Natural killer cell (primary cell): Measurements from ENCODE around the gene RBM33. TPM values are rescaled to one million over a fixed set of nuclear protein-coding genes. Genes with fewer than 3 reads are reported as not detected.

Experiments
- ATAC-seq, 3 donors: fragments of 150-1000 bp in 2 of 3; fragments of 200-7000 bp in 1 of 3; cut with Tn5 transposase; 1 replicate in 1 of 3; 2 replicates in 2 of 3; pipeline ENCODE4 v1.10.0; 2021; ENCODE audit warnings: mild to moderate bottlenecking in 2 of 3, moderate library complexity in 2 of 3
- DNase-seq, 2 donors: peaks; one replicate each; pipeline versions ENCODE4 v3.0.0 to v3.0.0-alpha.2; 2013 to 2021; ENCODE audit warnings: mixed read lengths in 1 of 2
- H3K27ac ChIP-seq: one replicate; pipeline ENCODE4 v1.5.1; 2013; ENCODE audit warnings: mild to moderate bottlenecking, low read length
- H3K27me3 ChIP-seq: one replicate; pipeline ENCODE4 v1.6.1; 2013; ENCODE audit warnings: low read length; ENCODE audit not compliant: control insufficient read depth, insufficient read depth
- H3K36me3 ChIP-seq: one replicate; pipeline ENCODE4 v1.6.1; 2013; ENCODE audit warnings: low read length; ENCODE audit not compliant: control insufficient read depth, insufficient read depth
- H3K4me1 ChIP-seq: one replicate; pipeline ENCODE4 v1.6.1; 2013; ENCODE audit warnings: low read length; ENCODE audit not compliant: control insufficient read depth, insufficient read depth
- H3K4me3 ChIP-seq: one replicate; pipeline ENCODE4 v1.5.1; 2013; ENCODE audit warnings: low read length
- H3K9me3 ChIP-seq: one replicate; pipeline ENCODE4 v1.6.1; 2013; ENCODE audit warnings: low read length; ENCODE audit not compliant: control insufficient read depth, insufficient read depth
- H3K27ac Mint-ChIP-seq, 2 donors: one replicate each; pipeline ENCODE4 v1.8.0; 2022; ENCODE audit warnings: mild to moderate bottlenecking in 2 of 2, mixed read lengths in 2 of 2, moderate library complexity in 1 of 2
- H3K27me3 Mint-ChIP-seq, 2 donors: one replicate each; pipeline ENCODE4 v1.8.0; 2022; ENCODE audit warnings: low read depth in 2 of 2, mixed read lengths in 2 of 2
- H3K36me3 Mint-ChIP-seq: one replicate; pipeline ENCODE4 v1.8.0; 2022; ENCODE audit warnings: mixed read lengths
- H3K4me1 Mint-ChIP-seq, 2 donors: one replicate each; pipeline ENCODE4 v1.8.0; 2022; ENCODE audit warnings: mixed read lengths in 2 of 2
- H3K4me3 Mint-ChIP-seq: one replicate; pipeline ENCODE4 v1.8.0; 2022; ENCODE audit warnings: mild to moderate bottlenecking, moderate library complexity, mixed read lengths
- H3K9me3 Mint-ChIP-seq, 2 donors: one replicate each; pipeline ENCODE4 v1.8.0; 2022; ENCODE audit warnings: mixed read lengths in 2 of 2
- WGBS: methylation state at CpG from one replicate; pipeline ENCODE4 v1.1.7; 2013; ENCODE audit warnings: missing lambda C conversion rate; ENCODE audit not compliant: insufficient coverage; 5-methylcytosine and 5-hydroxymethylcytosine counted together
- intact Hi-C: fragments of 100-400 bp; cut with micrococcal nuclease; formaldehyde crosslinking; loops from one replicate; pipeline ENCODE4 v1.14.2; 2022
- total RNA-seq, 4 donors: library from RNA; stranded (reverse); fragments of 120-200 nt in 1 of 4; gene quantifications; one replicate each; pipeline versions ENCODE4 v1.2.3 to v1.2.4, GENCODE V29; 2013 to 2022
- TF ChIP-seq, protein P1 (sequence below): fragments of 200-600 bp; IDR thresholded peaks from one replicate; pipeline ENCODE4 v1.8.0; 2022; ENCODE audit warnings: antibody characterized with exemption

Gene RBM33
- total RNA-seq, 3 donors from 2014 or later (not counting 1 experiment from before 2014, with no cell fraction given): 161 to 182 (median 182) TPM

DNA sequence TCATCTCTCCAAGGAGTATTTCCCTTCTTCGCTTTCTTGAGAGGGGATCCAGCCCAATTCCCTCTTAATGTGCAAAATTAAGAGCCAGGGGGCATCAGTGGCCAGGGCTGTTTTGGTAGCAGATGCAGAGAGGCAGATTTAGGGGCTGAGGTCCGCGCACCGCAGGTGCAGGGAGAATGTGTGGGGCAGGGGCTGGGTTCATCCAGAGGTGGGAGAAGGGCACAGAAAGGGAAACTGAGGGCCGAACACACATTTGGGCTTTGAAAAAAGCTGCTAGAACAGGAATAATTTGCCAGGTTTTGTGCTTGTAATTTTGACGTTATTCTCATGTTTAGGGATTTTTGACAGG lies 174.3 kb downstream of the RBM33 start:
- H3K4me3 Mint-ChIP-seq: no peak overlapping the region
- H3K9me3 ChIP-seq: no peaks in the 10 kb centered on the region
- TF ChIP-seq, protein P1, sequence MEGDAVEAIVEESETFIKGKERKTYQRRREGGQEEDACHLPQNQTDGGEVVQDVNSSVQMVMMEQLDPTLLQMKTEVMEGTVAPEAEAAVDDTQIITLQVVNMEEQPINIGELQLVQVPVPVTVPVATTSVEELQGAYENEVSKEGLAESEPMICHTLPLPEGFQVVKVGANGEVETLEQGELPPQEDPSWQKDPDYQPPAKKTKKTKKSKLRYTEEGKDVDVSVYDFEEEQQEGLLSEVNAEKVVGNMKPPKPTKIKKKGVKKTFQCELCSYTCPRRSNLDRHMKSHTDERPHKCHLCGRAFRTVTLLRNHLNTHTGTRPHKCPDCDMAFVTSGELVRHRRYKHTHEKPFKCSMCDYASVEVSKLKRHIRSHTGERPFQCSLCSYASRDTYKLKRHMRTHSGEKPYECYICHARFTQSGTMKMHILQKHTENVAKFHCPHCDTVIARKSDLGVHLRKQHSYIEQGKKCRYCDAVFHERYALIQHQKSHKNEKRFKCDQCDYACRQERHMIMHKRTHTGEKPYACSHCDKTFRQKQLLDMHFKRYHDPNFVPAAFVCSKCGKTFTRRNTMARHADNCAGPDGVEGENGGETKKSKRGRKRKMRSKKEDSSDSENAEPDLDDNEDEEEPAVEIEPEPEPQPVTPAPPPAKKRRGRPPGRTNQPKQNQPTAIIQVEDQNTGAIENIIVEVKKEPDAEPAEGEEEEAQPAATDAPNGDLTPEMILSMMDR: no peak
- H3K4me1 Mint-ChIP-seq: peaks cover 10 to 22% of the 10 kb centered on the region in 2 donors
- H3K9me3 Mint-ChIP-seq: no peaks in the 10 kb centered on the region
- no peaks in the 10 kb centered on the region for H3K36me3 ChIP-seq
- intact Hi-C loops: no loop called here
- no peaks in the 10 kb centered on the region for H3K36me3 Mint-ChIP-seq
- peaks cover 2% of the 10 kb centered on the region for H3K27me3 ChIP-seq
- DNase-seq (no peak), ATAC-seq (no peak)
- WGBS: 78% methylated on average over 5 of the region's 6 CpGs
- H3K27me3 Mint-ChIP-seq: peaks cover 19 to 23% of the 10 kb centered on the region in 2 donors
- no peak overlapping the region for H3K4me3 ChIP-seq
- peaks cover 5% of the 10 kb centered on the region for H3K4me1 ChIP-seq
- H3K27ac ChIP-seq: no peak overlapping the region
- no peak overlapping the region for H3K27ac Mint-ChIP-seq

DNA sequence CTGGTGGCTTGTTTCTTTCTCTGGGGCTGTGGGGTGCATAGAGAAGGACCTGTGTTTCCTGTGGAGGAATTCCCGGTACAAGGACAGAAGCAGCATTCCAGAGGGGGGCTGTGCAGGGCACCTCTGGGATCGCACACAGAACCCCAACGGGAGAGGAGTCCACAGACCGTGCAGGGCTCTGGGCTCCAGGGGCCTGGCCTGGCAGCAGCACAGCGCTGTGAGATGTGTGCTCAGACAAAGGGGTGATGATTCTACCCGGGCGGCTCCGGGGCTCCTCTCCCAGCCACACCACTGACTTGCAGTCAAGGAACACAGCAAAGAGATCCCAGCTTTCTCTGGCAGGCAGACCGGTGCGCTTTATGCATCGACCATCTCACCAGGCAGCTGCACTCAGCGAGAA lies 174.7 kb downstream of the RBM33 start:
- H3K9me3 Mint-ChIP-seq: no peaks in the 10 kb centered on the region
- TF ChIP-seq, protein P1: no peak
- H3K4me1 ChIP-seq: peaks cover 5% of the 10 kb centered on the region
- intact Hi-C loops: no loop called here
- H3K27ac Mint-ChIP-seq: no peak overlapping the region
- no peak overlapping the region for H3K27ac ChIP-seq
- peaks cover 10 to 22% of the 10 kb centered on the region in 2 donors for H3K4me1 Mint-ChIP-seq
- no peak overlapping the region for H3K4me3 ChIP-seq
- H3K9me3 ChIP-seq: no peaks in the 10 kb centered on the region
- DNase-seq (no peak), ATAC-seq (no peak)
- H3K27me3 ChIP-seq: peaks cover 2% of the 10 kb centered on the region
- no peaks in the 10 kb centered on the region for H3K36me3 Mint-ChIP-seq
- peaks cover 15 to 19% of the 10 kb centered on the region in 2 donors for H3K27me3 Mint-ChIP-seq
- no peak overlapping the region for H3K4me3 Mint-ChIP-seq
- 81% methylated on average over 12 of the region's 12 CpGs for WGBS
- no peaks in the 10 kb centered on the region for H3K36me3 ChIP-seq

DNA sequence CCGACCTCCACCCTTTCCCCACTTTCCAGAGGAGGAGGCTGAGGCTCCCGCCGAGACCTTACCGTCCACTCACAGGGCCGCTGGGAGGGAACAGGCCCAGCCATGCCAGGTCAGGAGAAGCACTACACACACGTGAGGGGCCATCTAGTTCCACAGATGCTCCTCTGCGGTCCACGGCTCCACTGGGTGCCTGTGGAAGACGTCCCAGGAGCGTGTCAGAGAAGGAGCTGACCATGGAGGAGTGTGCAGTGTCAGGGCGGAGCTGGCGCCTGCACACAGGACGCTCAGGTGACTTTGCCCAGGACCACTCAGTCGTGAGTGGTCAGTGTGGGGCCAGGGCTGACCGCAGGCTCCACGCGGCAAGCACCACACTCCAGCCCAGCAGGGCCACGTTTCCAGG lies 175.8 kb downstream of the RBM33 start:
- ATAC-seq (no peak), DNase-seq (no peak)
- Histone ChIP-seq H3K36me3 (no peaks in the 10 kb centered on the region), H3K9me3 (no peaks in the 10 kb centered on the region), H3K4me3 (no peak overlapping the region), H3K27ac (no peak overlapping the region), H3K27me3 (peaks cover 2% of the 10 kb centered on the region), H3K4me1 (peaks cover 4% of the 10 kb centered on the region)
- Mint-ChIP-seq H3K4me3 (no peak overlapping the region), H3K9me3 (no peaks in the 10 kb centered on the region), H3K36me3 (no peaks in the 10 kb centered on the region), H3K4me1 (peaks cover 10 to 20% of the 10 kb centered on the region in 2 donors), H3K27ac (no peak overlapping the region), H3K27me3 (peaks cover 13 to 21% of the 10 kb centered on the region in 2 donors)
- WGBS: 81% methylated on average over 18 of the region's 18 CpGs
- TF ChIP-seq, protein P1: no peak
- intact Hi-C loops: no loop called here

DNA sequence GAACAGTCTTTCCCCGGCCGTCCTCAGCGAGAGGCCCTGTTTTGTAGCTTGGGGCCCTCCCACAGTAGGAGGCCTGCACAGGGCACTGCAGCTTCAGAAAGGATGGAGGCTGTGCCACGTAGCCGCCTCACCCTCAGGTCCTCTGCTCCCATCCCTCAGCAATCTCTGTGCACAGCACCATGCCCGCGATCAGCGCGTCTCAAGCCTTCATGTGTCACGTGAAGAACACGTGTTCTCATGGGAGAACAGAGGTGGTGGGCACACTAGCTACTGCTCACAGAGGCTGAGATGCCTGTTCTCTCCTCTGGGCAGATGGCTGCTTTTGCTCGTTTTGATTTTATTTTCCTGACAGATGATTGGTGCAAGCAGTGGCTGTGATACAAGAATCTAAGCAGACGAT lies 176.3 kb downstream of the RBM33 start:
- H3K27ac Mint-ChIP-seq: no peak overlapping the region
- 86% methylated on average over 13 of the region's 13 CpGs for WGBS
- no peaks in the 10 kb centered on the region for H3K36me3 Mint-ChIP-seq
- ATAC-seq (no peak), DNase-seq (no peak)
- H3K27me3 Mint-ChIP-seq: peaks cover 8 to 21% of the 10 kb centered on the region in 2 donors
- H3K9me3 Mint-ChIP-seq: no peaks in the 10 kb centered on the region
- no peak overlapping the region for H3K27ac ChIP-seq
- no peaks in the 10 kb centered on the region for H3K4me1 ChIP-seq
- no peaks in the 10 kb centered on the region for H3K9me3 ChIP-seq
- H3K27me3 ChIP-seq: peaks cover under 1% of the 10 kb centered on the region
- no peak overlapping the region for H3K4me3 Mint-ChIP-seq
- no peak overlapping the region for H3K4me3 ChIP-seq
- TF ChIP-seq, protein P1: no peak
- intact Hi-C loops: no loop called here
- H3K36me3 ChIP-seq: no peaks in the 10 kb centered on the region
- H3K4me1 Mint-ChIP-seq: peaks cover 10 to 15% of the 10 kb centered on the region in 2 donors
